PFSK-1 (cell line): ENCODE data around the gene OR51B4.

ENCODE experiments used
- POLR2AphosphoS5 ChIP-seq: IDR thresholded peaks from 2 replicates; pipeline ENCODE4 v1.6.1; 2012; ENCODE audit warnings: low read depth, mild to moderate bottlenecking, control low read depth, low read length, moderate library complexity
- REST ChIP-seq, 2 experiments: IDR thresholded peaks; 2 replicates each; pipeline versions ENCODE4 v1.6.1 to v1.8.0; 2011 to 2012; ENCODE audit warnings: low read depth in 2 of 2, low read length in 2 of 2, control low read depth in 1 of 2, inconsistent platforms in 1 of 2, mild to moderate bottlenecking in 1 of 2, moderate library complexity in 1 of 2; ENCODE audit not compliant: insufficient read depth in 1 of 2
- TAF1 ChIP-seq: IDR thresholded peaks from 2 replicates; pipeline ENCODE4 v1.6.1; 2012; ENCODE audit warnings: low read length, control low read depth, borderline replicate concordance; ENCODE audit not compliant: insufficient read depth

- no peak for TF ChIP-seq REST (IDR thresholded peaks at IDR 0.05; ENCODE audit: insufficient read depth in 1 of 2, low read depth in 2 of 2, low read length in 2 of 2)
- no peak for TF ChIP-seq POLR2AphosphoS5
- no peak for TF ChIP-seq TAF1
Measured at GRCh38 chr11:5288108-5288905, 13.4 kb downstream of the OR51B4 start.
